SK-N-SH treated with all-trans-retinoic acid at 6 μM for 48 hours (cell line): ENCODE measurements around the gene CBLIF.

Source experiments
- ATAC-seq: fragments of 200-7000 bp; cut with Tn5 transposase; 3 replicates; pipeline ENCODE4 v1.9.1; 2020; ENCODE audit warnings: mild to moderate bottlenecking, moderate library complexity
- ARNTL ChIP-seq: fragments of 450-650 bp; formaldehyde crosslinking; IDR thresholded peaks from 2 replicates; pipeline ENCODE4 v1.5.0; 2020; ENCODE audit warnings: low read depth, mild to moderate bottlenecking, moderate library complexity, borderline replicate concordance
- BACH2 ChIP-seq: fragments of 250-450 bp; sonication (Bioruptor Pico); IDR thresholded peaks from 2 replicates; pipeline ENCODE4 v1.9.0; 2021; ENCODE audit warnings: mild to moderate bottlenecking, borderline replicate concordance
- CSDC2 ChIP-seq: fragments of 250-450 bp; sonication (Bioruptor Pico); IDR thresholded peaks from 2 replicates; pipeline ENCODE4 v1.5.0; 2020; ENCODE audit warnings: mild to moderate bottlenecking, moderate library complexity
- CSRNP3 ChIP-seq: fragments of 250-450 bp; sonication (Bioruptor Pico); IDR thresholded peaks from 2 replicates; pipeline ENCODE4 v1.5.1; 2021; ENCODE audit warnings: mild to moderate bottlenecking, moderate library complexity
- ESRRG ChIP-seq: fragments of 250-450 bp; sonication (Bioruptor Pico); IDR thresholded peaks from 2 replicates; pipeline ENCODE4 v1.6.1; 2021; ENCODE audit warnings: mild to moderate bottlenecking
- GLIS3 ChIP-seq: fragments of 250-450 bp; sonication (Bioruptor Pico); IDR thresholded peaks from 2 replicates; pipeline ENCODE4 v1.5.0; 2020; ENCODE audit warnings: mild to moderate bottlenecking, moderate library complexity
- ISL1 ChIP-seq: fragments of 250-450 bp; sonication (Bioruptor Pico); IDR thresholded peaks from 2 replicates; pipeline ENCODE4 v2.1.2; 2022; ENCODE audit warnings: mild to moderate bottlenecking, moderate library complexity
- OSR1 ChIP-seq: fragments of 250-450 bp; sonication (Bioruptor Pico); IDR thresholded peaks from 2 replicates; pipeline ENCODE4 v1.8.0; 2022; ENCODE audit warnings: moderate library complexity, mild to moderate bottlenecking, inconsistent platforms
- PATZ1 ChIP-seq: fragments of 250-450 bp; sonication (Bioruptor Pico); IDR thresholded peaks from 2 replicates; pipeline ENCODE4 v1.8.0; 2020; ENCODE audit warnings: mild to moderate bottlenecking, moderate library complexity, borderline replicate concordance
- POU6F1 ChIP-seq: fragments of 250-450 bp; sonication (Bioruptor Pico); IDR thresholded peaks from 2 replicates; pipeline ENCODE4 v1.8.0; 2021; ENCODE audit warnings: low read depth, mild to moderate bottlenecking, moderate library complexity, borderline replicate concordance
- PPARA ChIP-seq: fragments of 250-450 bp; sonication (Bioruptor Pico); IDR thresholded peaks from 2 replicates; pipeline ENCODE4 v1.5.0; 2020; ENCODE audit warnings: mild to moderate bottlenecking, borderline replicate concordance
- RARB ChIP-seq: fragments of 250-450 bp; sonication (Bioruptor Pico); IDR thresholded peaks from 2 replicates; pipeline ENCODE4 v1.8.0; 2021; ENCODE audit warnings: mild to moderate bottlenecking, moderate library complexity
- TCF4 ChIP-seq: fragments of 250-450 bp; sonication (Bioruptor Pico); IDR thresholded peaks from 2 replicates; pipeline ENCODE4 v1.8.0; 2021; ENCODE audit warnings: mild to moderate bottlenecking, moderate library complexity, borderline replicate concordance
- TOX ChIP-seq: fragments of 250-450 bp; sonication (Bioruptor Pico); IDR thresholded peaks from 2 replicates; pipeline ENCODE4 v1.8.0; 2021; ENCODE audit warnings: mild to moderate bottlenecking, moderate library complexity, borderline replicate concordance
- TSHZ2 ChIP-seq: fragments of 250-450 bp; sonication (Bioruptor Pico); IDR thresholded peaks from 2 replicates; pipeline ENCODE4 v1.5.0; 2020; ENCODE audit warnings: mild to moderate bottlenecking, moderate library complexity
- ZC3H10 ChIP-seq: fragments of 250-450 bp; sonication (Bioruptor Pico); IDR thresholded peaks from 2 replicates; pipeline ENCODE4 v1.5.1; 2021; ENCODE audit warnings: mild to moderate bottlenecking, moderate library complexity
- ZFP3 ChIP-seq: fragments of 250-450 bp; sonication (Bioruptor Pico); IDR thresholded peaks from 2 replicates; pipeline ENCODE4 v1.5.0; 2020; ENCODE audit warnings: mild to moderate bottlenecking, moderate library complexity
- ZFP30 ChIP-seq: fragments of 450-650 bp; formaldehyde crosslinking; IDR thresholded peaks from 2 replicates; pipeline ENCODE4 v1.5.0; 2022; ENCODE audit warnings: mild to moderate bottlenecking, moderate library complexity
- ZNF565 ChIP-seq: fragments of 450-650 bp; formaldehyde crosslinking; conservative IDR thresholded peaks from 2 replicates; pipeline ENCODE4 v1.5.0; 2020; ENCODE audit warnings: low read depth, mild to moderate bottlenecking, moderate library complexity
- ZNF70 ChIP-seq: fragments of 450-650 bp; formaldehyde crosslinking; IDR thresholded peaks from 2 replicates; pipeline ENCODE4 v1.5.0; 2020; ENCODE audit warnings: mild to moderate bottlenecking, moderate library complexity
- ZNF8 ChIP-seq: fragments of 450-650 bp; formaldehyde crosslinking; IDR thresholded peaks from 2 replicates; pipeline ENCODE4 v1.5.0; 2020; ENCODE audit warnings: mild to moderate bottlenecking, moderate library complexity

CBLIF gene

GRCh38 chr11:59783632-59784090 is 61.6 kb downstream of the CBLIF start:
- no peak for ATAC-seq
- TF ChIP-seq ZNF70 (CRISPR knock-in tag) (no peak), CSRNP3 (no peak), ZFP30 (no peak), ZC3H10 (CRISPR knock-in tag) (no peak), POU6F1 (CRISPR knock-in tag) (no peak), RARB (CRISPR knock-in tag) (no peak), ARNTL (no peak), TSHZ2 (CRISPR knock-in tag) (no peak), BACH2 (no peak), TCF4 (CRISPR knock-in tag) (no peak), OSR1 (CRISPR knock-in tag) (no peak), ESRRG (CRISPR knock-in tag) (no peak)

GRCh38 chr11:59782080-59782479 is 63.2 kb downstream of the CBLIF start:
- no peak for ATAC-seq
- no peak for TF ChIP-seq TOX
- TF ChIP-seq ZFP30: no peak
- TF ChIP-seq PATZ1 (CRISPR knock-in tag): no peak
- no peak for TF ChIP-seq CSRNP3
- TF ChIP-seq ZNF8 (CRISPR knock-in tag): no peak
- no peak for TF ChIP-seq GLIS3
- no peak for TF ChIP-seq ISL1
- no peak for TF ChIP-seq POU6F1 (CRISPR knock-in tag)
- no peak for TF ChIP-seq TCF4 (CRISPR knock-in tag)
- TF ChIP-seq ZNF565: no peak
- no peak for TF ChIP-seq RARB (CRISPR knock-in tag)
- TF ChIP-seq ZFP3 (CRISPR knock-in tag): no peak
- no peak for TF ChIP-seq ESRRG (CRISPR knock-in tag)
- no peak for TF ChIP-seq CSDC2 (CRISPR knock-in tag)
- TF ChIP-seq PPARA (CRISPR knock-in tag): no peak

- TF ChIP-seq ISL1 (no peak), GLIS3 (no peak), ESRRG (CRISPR knock-in tag) (no peak), TOX (no peak), ZNF8 (CRISPR knock-in tag) (no peak), TCF4 (CRISPR knock-in tag) (no peak), BACH2 (no peak), POU6F1 (CRISPR knock-in tag) (no peak)
- no peak for ATAC-seq
Observed at GRCh38 chr11:59779487-59779886, 65.8 kb downstream of the CBLIF start.
